HG03064 (cell line): Measurements from ENCODE around the gene NHERF2.

Experiments
- ATAC-seq: cut with Tn5 transposase; IDR thresholded peaks from one replicate; pipeline ENCODE4 v1.9.1; 2021; ENCODE audit warnings: low read depth; ENCODE audit not compliant: unreplicated experiment

The NHERF2 gene

GRCh38 chr16:2026461-2027023, at the start of gene NHERF2:
Gene NHERF2, plus strand, starts transcription at chr16:2026902. Its CDS starts 104 bp downstream, at chr16:2027006.
- no peak for ATAC-seq

- ATAC-seq: no peak
These were observed 49.5 kb upstream of the NHERF2 start for GRCh38 chr16:1976951-1977874.

GRCh38 chr16:1977875-1978268, 48.8 kb upstream of the NHERF2 start:
- ATAC-seq: no peak

- ATAC-seq: no peak
These were observed 48.1 kb upstream of the NHERF2 start for GRCh38 chr16:1978476-1979120.

GRCh38 chr16:1979271-1980029, 47.3 kb upstream of the NHERF2 start:
- ATAC-seq: no peak

- ATAC-seq: no peak
These were observed 46.5 kb upstream of the NHERF2 start for GRCh38 chr16:1980030-1980769.

- no peak for ATAC-seq
These were observed 46.0 kb upstream of the NHERF2 start for GRCh38 chr16:1980770-1981087.

GRCh38 chr16:1981398-1981836, 45.3 kb upstream of the NHERF2 start, which contains the start of gene NOXO1:
Gene NOXO1, minus strand, starts transcription at chr16:1981469. Its CDS starts 290 bp downstream, at chr16:1981179.
- ATAC-seq: no peak

GRCh38 chr16:1982013-1982433, 44.7 kb upstream of the NHERF2 start:
- no peak for ATAC-seq

GRCh38 chr16:1982991-1983543, 43.6 kb upstream of the NHERF2 start:
- no peak for ATAC-seq

- ATAC-seq: peak; percentile 64
These were observed 43.0 kb upstream of the NHERF2 start, which contains the start of gene GFER for GRCh38 chr16:1983544-1984346. Gene GFER, plus strand, starts transcription at chr16:1984193. Its CDS starts 26 bp downstream, at chr16:1984219.

GRCh38 chr16:1984347-1985225, 42.1 kb upstream of the NHERF2 start:
- ATAC-seq: no peak

GRCh38 chr16:1985466-1986150, 41.1 kb upstream of the NHERF2 start:
- no peak for ATAC-seq

GRCh38 chr16:1987198-1987597, 39.5 kb upstream of the NHERF2 start:
- no peak for ATAC-seq

GRCh38 chr16:1989209-1990100, 37.2 kb upstream of the NHERF2 start, which contains the start of gene SYNGR3:
Gene SYNGR3, plus strand, starts transcription at chr16:1989970. Its CDS starts 133 bp downstream, at chr16:1990103.
- ATAC-seq: no peak

- no peak for ATAC-seq
These were observed 36.7 kb upstream of the NHERF2 start for GRCh38 chr16:1990101-1990350.
